ENCODE data around the gene RGS7. TPM values are rescaled to one million over a fixed set of nuclear protein-coding genes. Genes with fewer than 3 reads are reported as not detected.
A peak's percentile ranks its signal among the peaks of the same experiment; 100 is the strongest.

The RGS7 gene
- total RNA-seq, 1 experiment from 2014 or later = 1.5 TPM

DNA sequence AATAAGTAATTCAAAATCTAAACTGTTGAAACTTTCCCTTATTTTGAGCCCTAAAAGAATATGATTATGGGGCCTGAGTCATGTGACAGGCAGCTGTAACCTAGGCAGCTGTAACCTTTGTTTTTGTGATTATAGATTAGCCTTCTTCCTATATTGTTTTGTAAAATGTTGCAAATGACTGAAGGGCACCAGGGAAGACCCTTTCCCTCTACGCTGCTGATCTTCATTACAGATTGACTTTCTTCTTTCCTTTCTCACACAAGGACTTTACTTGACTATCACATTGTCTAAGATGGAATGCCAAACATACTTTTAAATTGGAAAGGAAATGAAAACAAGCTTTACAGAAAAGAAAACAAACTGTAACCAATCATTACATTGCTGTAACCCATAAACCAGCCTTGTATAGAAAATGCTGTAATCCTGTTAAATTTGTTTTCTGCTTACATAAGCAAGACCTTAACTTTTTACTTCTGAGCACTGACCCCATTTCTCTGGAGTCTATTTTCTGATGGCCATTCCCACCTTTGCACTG, 242.2 kb downstream of the RGS7 start:
- Mint-ChIP-seq H3K36me3 (ENCODE audit: insufficient read depth in 1 of 3, low read depth in 3 of 3) (peaks cover 0 to 2% (median 0%) of the 10 kb centered on the region in 3 experiments; a peak in 1 of 7 replicates), H3K4me3 (no peak overlapping the region), H3K27ac (peak overlapping the region; percentile 76 to 91 (median 77); a peak in 5 of 7 replicates), H3K9me3 (no peaks in the 10 kb centered on the region; a peak in 1 of 5 replicates), H3K4me1 (peaks cover 39 to 40% of the 10 kb centered on the region in 2 experiments), H3K27me3 (ENCODE audit: low read depth) (no peaks in the 10 kb centered on the region)
- no peak overlapping the region; the same call in 1 of the 2 replicates for H3K4ac ChIP-seq (ENCODE audit: low read depth, low read length)
- no peak overlapping the region for H3K4me2 ChIP-seq (ENCODE audit: insufficient read depth, insufficient read length, low read length)
- H3K27me3 ChIP-seq (ENCODE audit: insufficient read depth, low read length) = no peaks in the 10 kb centered on the region
- H2BK12ac ChIP-seq (ENCODE audit: insufficient read length, low read depth, low read length) = no peak overlapping the region
- no peaks in the 10 kb centered on the region for H3K23me2 ChIP-seq (ENCODE audit: insufficient read length, low read depth, low read length, poor library complexity, severe bottlenecking)
- H4K20me1 ChIP-seq (ENCODE audit: control insufficient read depth, insufficient read depth, insufficient read length) = no peaks in the 10 kb centered on the region
- H4K8ac ChIP-seq (replicated peaks; ENCODE audit: insufficient read length, low read depth, low read length) = no peak overlapping the region
- H3K27ac ChIP-seq (ENCODE audit: insufficient read length, low read depth, low read length) = no peak overlapping the region
- H4K5ac ChIP-seq (ENCODE audit: insufficient read length, low read depth, low read length) = no peak overlapping the region
- no peak for TF ChIP-seq CTCF (conservative IDR thresholded peaks at IDR 0.05)
- no peak overlapping the region for H2AFZ ChIP-seq (ENCODE audit: low read length)
- H2BK120ac ChIP-seq (ENCODE audit: low read depth, low read length, poor library complexity, severe bottlenecking) = no peak overlapping the region
- H3K4me1 ChIP-seq (ENCODE audit: insufficient read depth, low read length) = peaks cover 2% of the 10 kb centered on the region; the same call in 1 of the 2 replicates
- no peak overlapping the region for H3K18ac ChIP-seq (ENCODE audit: insufficient read length, low read depth, low read length)
- no peak overlapping the region for H3K56ac ChIP-seq (ENCODE audit: insufficient read length, low read depth, low read length)
- no peaks in the 10 kb centered on the region for H3K9me3 ChIP-seq (ENCODE audit: control insufficient read depth, low read depth, low read length)
- H2BK20ac ChIP-seq (ENCODE audit: low read depth, low read length, poor library complexity, severe bottlenecking) = no peak overlapping the region
- no peaks in the 10 kb centered on the region for H3K79me1 ChIP-seq (ENCODE audit: insufficient read depth, low read depth, low read length, poor library complexity, severe bottlenecking)
- no CpG with 5 or more reads among the region's 1 CpG for WGBS (ENCODE audit: extremely low coverage, insufficient read length, low lambda C conversion rate)
- H3K9ac ChIP-seq (ENCODE audit: extremely low read depth, insufficient read length, low read length) = no peak overlapping the region
- no peak overlapping the region for H3K23ac ChIP-seq (ENCODE audit: insufficient read length, low read depth, low read length)
- no peak overlapping the region for H3T11ph ChIP-seq (ENCODE audit: low read length)
- H3K14ac ChIP-seq (ENCODE audit: insufficient read depth, low read length) = no peak overlapping the region
- H2BK15ac ChIP-seq (ENCODE audit: low read depth, low read length) = no peak overlapping the region
- H4K91ac ChIP-seq (ENCODE audit: insufficient read length, low read depth, low read length) = no peak overlapping the region
- H3K79me2 ChIP-seq (ENCODE audit: insufficient read depth, low read length) = no peaks in the 10 kb centered on the region
- H2AK5ac ChIP-seq (ENCODE audit: insufficient read length, low read length) = no peak overlapping the region
- no peak for DNase-seq
- no peak overlapping the region for H2BK5ac ChIP-seq (ENCODE audit: insufficient read length, low read length)
